Chondrocyte (in vitro differentiated cells): ENCODE data around the gene AMOTL2. TPM values are rescaled to one million over a fixed set of nuclear protein-coding genes. Genes with fewer than 3 reads are reported as not detected.

Experiments used
- DNase-seq: peaks from one replicate; pipeline ENCODE4 v3.0.0; 2021; ENCODE audit warnings: mixed read lengths, low spot score
- H3K27ac Mint-ChIP-seq: one replicate; pipeline ENCODE4 v1.8.0; 2021; ENCODE audit warnings: mild to moderate bottlenecking, moderate library complexity, mixed read lengths; ENCODE audit not compliant: unreplicated experiment
- H3K27me3 Mint-ChIP-seq: 2 replicates; pipeline ENCODE4 v1.8.0; 2021; ENCODE audit warnings: low read depth, mixed read lengths
- H3K36me3 Mint-ChIP-seq: 2 replicates; pipeline ENCODE4 v1.8.0; 2021; ENCODE audit warnings: low read depth, mixed read lengths
- H3K4me1 Mint-ChIP-seq: 2 replicates; pipeline ENCODE4 v1.8.0; 2021; ENCODE audit warnings: low read depth, mild to moderate bottlenecking, mixed read lengths
- H3K4me3 Mint-ChIP-seq: one replicate; pipeline ENCODE4 v1.8.0; 2021; ENCODE audit warnings: mild to moderate bottlenecking, moderate library complexity, mixed read lengths; ENCODE audit not compliant: unreplicated experiment
- H3K9me3 Mint-ChIP-seq: 2 replicates; pipeline ENCODE4 v1.8.0; 2021; ENCODE audit warnings: low read depth, mixed read lengths
- CTCF ChIP-seq: fragments of 200-600 bp; sonication (generic); IDR thresholded peaks from 2 replicates; pipeline ENCODE4 v1.5.0; 2021; ENCODE audit warnings: antibody characterized with exemption, mild to moderate bottlenecking, moderate library complexity
- total RNA-seq: library from RNA; stranded (reverse); gene quantifications from 3 replicates; pipeline ENCODE4 v1.2.1, GENCODE V29; 2021

The AMOTL2 gene
- total RNA-seq, 1 donor from 2014 or later, result 259 TPM

GRCh38 chr3:134340362-134340981 lies 33.8 kb downstream of the AMOTL2 start:
- Mint-ChIP-seq H3K4me3 (no peak overlapping the region), H3K9me3 (peaks cover 2% of the 10 kb centered on the region), H3K4me1 (peaks cover 51% of the 10 kb centered on the region), H3K36me3 (peaks cover 2% of the 10 kb centered on the region), H3K27ac (peak overlapping the region; percentile 57), H3K27me3 (no peaks in the 10 kb centered on the region)
- DNase-seq, result no peak
- no peak for TF ChIP-seq CTCF

- peaks cover 57% of the 10 kb centered on the region for H3K4me1 Mint-ChIP-seq
- no peaks in the 10 kb centered on the region for H3K27me3 Mint-ChIP-seq
- no peaks in the 10 kb centered on the region for H3K36me3 Mint-ChIP-seq
- TF ChIP-seq CTCF, result no peak
- H3K27ac Mint-ChIP-seq, result peak overlapping the region; percentile 57
- H3K9me3 Mint-ChIP-seq, result no peaks in the 10 kb centered on the region
- no peak for DNase-seq
- no peak overlapping the region for H3K4me3 Mint-ChIP-seq
These were observed 34.3 kb downstream of the AMOTL2 start for GRCh38 chr3:134339913-134340312.

GRCh38 chr3:134339331-134339730 lies 34.9 kb downstream of the AMOTL2 start:
- H3K4me1 Mint-ChIP-seq, result peaks cover 62% of the 10 kb centered on the region
- peak overlapping the region; percentile 6 for H3K27ac Mint-ChIP-seq
- no peak overlapping the region for H3K4me3 Mint-ChIP-seq
- H3K36me3 Mint-ChIP-seq, result no peaks in the 10 kb centered on the region
- no peak for TF ChIP-seq CTCF
- no peaks in the 10 kb centered on the region for H3K27me3 Mint-ChIP-seq
- H3K9me3 Mint-ChIP-seq, result no peaks in the 10 kb centered on the region
- DNase-seq, result peak; percentile 81

GRCh38 chr3:134338516-134339261 lies 35.6 kb downstream of the AMOTL2 start:
- H3K27me3 Mint-ChIP-seq, result no peaks in the 10 kb centered on the region
- H3K4me3 Mint-ChIP-seq, result no peak overlapping the region
- no peaks in the 10 kb centered on the region for H3K36me3 Mint-ChIP-seq
- DNase-seq, result peak; percentile 50
- H3K27ac Mint-ChIP-seq, result peak overlapping the region; percentile 57
- H3K9me3 Mint-ChIP-seq, result no peaks in the 10 kb centered on the region
- no peak for TF ChIP-seq CTCF
- H3K4me1 Mint-ChIP-seq, result peaks cover 69% of the 10 kb centered on the region

GRCh38 chr3:134338201-134338512 lies 36.1 kb downstream of the AMOTL2 start:
- Mint-ChIP-seq H3K4me1 (peaks cover 74% of the 10 kb centered on the region), H3K9me3 (no peaks in the 10 kb centered on the region), H3K27ac (peak overlapping the region; percentile 57), H3K4me3 (no peak overlapping the region), H3K36me3 (no peaks in the 10 kb centered on the region), H3K27me3 (no peaks in the 10 kb centered on the region)
- TF ChIP-seq CTCF, result no peak
- no peak for DNase-seq
